ENCODE results near the gene PRAMEF9. TPM values are rescaled to one million over a fixed set of nuclear protein-coding genes. Genes with fewer than 3 reads are reported as not detected.
"Not testable (repeated sequence)": the region's sequence is repeated elsewhere in the genome, so short reads cannot be mapped to it uniquely, and the experiment has no call there.

PRAMEF9 gene
- total and polyA plus RNA-seq, 8 donors: not detected

DNA sequence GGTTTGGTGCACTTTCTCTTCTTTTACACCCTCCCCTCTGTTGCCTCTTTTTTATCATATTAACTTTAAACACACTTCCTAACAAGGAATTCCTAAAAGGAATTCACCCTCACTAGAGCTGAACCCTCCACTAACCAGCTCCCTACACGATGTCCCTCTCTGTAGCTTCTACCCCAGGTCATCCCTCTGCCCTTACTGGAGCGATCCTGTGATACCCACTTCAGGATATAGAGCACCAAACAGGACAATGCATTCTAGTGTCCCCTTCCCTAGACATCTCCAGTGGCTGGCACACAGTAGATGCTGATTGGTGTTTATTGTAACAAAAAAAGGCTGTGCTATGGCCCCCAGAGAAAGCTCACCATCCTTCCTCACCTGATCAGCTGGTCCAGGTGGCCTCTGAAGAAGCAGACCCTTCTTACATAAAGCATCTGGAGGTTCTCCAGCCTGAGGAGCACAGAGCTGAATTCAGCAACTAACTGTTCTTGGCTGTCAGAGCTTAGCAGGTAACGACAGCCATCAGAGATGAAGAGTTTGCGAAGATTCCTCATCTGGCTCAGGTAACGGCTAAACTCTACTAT, 52.9 kb downstream of the PRAMEF9 start:
- H3K36me3 ChIP-seq: no peaks in the 10 kb centered on the region
- H3K4me3 ChIP-seq: no peak overlapping the region
- no peaks in the 10 kb centered on the region for H3K9me3 ChIP-seq
- intact Hi-C loops (cut with DNase I; ENCODE audit: low total_unique reads): no loop called here
- H3K27ac ChIP-seq: no peak overlapping the region
- H3K27me3 ChIP-seq: peaks cover 0 to 6% (median 0%) of the 10 kb centered on the region in 3 donors
- no peaks in the 10 kb centered on the region for H3K4me1 ChIP-seq
- peak in 1 of 2 donors; percentile 23 for DNase-seq
- TF ChIP-seq EP300 (IDR thresholded peaks at IDR 0.05): no peak
- no peak for TF ChIP-seq POLR2A (IDR thresholded peaks at IDR 0.05)
- no peak for TF ChIP-seq POLR2AphosphoS5 (IDR thresholded peaks at IDR 0.05)
- TF ChIP-seq, protein P1, sequence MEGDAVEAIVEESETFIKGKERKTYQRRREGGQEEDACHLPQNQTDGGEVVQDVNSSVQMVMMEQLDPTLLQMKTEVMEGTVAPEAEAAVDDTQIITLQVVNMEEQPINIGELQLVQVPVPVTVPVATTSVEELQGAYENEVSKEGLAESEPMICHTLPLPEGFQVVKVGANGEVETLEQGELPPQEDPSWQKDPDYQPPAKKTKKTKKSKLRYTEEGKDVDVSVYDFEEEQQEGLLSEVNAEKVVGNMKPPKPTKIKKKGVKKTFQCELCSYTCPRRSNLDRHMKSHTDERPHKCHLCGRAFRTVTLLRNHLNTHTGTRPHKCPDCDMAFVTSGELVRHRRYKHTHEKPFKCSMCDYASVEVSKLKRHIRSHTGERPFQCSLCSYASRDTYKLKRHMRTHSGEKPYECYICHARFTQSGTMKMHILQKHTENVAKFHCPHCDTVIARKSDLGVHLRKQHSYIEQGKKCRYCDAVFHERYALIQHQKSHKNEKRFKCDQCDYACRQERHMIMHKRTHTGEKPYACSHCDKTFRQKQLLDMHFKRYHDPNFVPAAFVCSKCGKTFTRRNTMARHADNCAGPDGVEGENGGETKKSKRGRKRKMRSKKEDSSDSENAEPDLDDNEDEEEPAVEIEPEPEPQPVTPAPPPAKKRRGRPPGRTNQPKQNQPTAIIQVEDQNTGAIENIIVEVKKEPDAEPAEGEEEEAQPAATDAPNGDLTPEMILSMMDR (IDR thresholded peaks at IDR 0.05): no peak
- WGBS, 5 donors: 75 to 86% (median 82%) methylated on average over 5 of the region's 5 CpGs

DNA sequence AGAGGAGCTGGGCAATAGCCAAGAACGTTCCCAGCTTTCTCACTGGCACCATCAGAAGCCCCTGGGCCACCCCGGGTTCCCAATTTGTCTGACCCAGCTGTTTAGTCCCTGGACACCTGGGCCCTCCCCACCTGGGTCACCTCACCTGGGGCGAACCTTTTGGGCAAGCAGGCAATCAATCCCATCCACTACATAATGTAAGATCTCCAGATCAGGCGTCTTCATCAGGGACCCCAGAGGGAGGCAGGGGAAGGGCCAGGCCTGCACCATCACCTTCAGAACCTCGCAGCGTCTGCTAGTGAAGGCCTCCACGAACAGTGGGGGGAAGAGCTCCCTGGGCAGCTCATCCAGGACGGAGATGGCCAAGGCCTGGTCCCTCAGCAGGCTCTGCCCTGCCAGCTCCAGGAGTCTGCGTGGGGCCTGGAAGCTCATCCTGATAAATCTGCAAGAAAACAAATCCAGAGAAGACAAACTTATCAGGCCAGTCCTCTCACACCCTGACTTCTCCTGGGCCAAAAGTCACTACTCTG, 54.1 kb downstream of the PRAMEF9 start, which contains the start of gene PRAMEF18:
Gene PRAMEF18, minus strand, starts transcription at position 480 of the 530 bp plus-strand sequence. Its CDS starts 48 bp downstream, at position 432.
- H3K36me3 ChIP-seq; H3K9me3 ChIP-seq; DNase-seq; intact Hi-C loops (cut with DNase I; ENCODE audit: low total_unique reads); H3K27me3 ChIP-seq; H3K27ac ChIP-seq; H3K4me1 ChIP-seq; H3K4me3 ChIP-seq: not testable (repeated sequence)
- 68 to 84% (median 72%) methylated on average over 5 to 9 of the region's 9 CpGs for WGBS, 5 donors

DNA sequence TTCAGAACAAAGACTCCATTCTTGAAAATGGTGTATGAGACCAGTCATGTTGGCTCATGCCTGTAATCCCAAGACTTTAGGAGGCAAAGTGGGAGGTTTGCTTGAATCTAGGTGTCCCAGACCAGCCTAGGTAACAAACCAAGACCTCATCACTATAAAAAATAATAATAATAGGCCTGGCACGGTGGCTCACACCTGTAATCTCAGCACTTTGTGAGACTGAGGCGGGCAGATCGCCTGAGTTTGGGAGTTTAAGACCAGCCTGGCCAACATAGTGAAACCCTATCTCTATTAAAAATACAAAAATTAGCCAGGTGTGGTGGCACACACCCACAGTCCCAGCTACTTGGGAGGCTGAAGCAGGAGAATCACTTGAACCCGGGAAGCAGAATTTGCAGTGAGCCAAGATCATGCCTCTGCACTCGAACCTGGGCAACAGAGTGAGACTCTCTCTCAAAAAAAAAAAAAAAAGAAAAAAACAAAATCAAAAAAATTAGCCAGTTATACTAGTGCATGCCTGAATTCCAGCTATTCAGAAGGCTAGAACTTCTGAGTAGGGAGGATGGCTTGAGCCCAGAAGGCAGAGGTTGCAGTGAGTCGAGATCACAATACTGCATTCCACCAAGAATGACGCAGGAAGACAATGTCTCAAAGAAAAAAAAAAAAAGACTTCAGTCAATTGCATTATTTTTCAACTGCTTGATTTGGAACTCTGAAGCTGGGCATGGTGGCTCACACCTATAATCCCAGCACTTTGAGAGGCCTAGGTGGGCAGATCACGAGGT, 55.8 kb downstream of the PRAMEF9 start:
- H3K4me1 ChIP-seq; H3K4me3 ChIP-seq; H3K9me3 ChIP-seq; H3K36me3 ChIP-seq; intact Hi-C loops (cut with DNase I; ENCODE audit: low total_unique reads); H3K27me3 ChIP-seq; H3K27ac ChIP-seq: not testable (repeated sequence)
- peak in 1 of 2 donors; percentile 24 for DNase-seq
- 81 to 85% (median 84%) methylated on average over 8 of the region's 8 CpGs for WGBS, 5 donors

DNA sequence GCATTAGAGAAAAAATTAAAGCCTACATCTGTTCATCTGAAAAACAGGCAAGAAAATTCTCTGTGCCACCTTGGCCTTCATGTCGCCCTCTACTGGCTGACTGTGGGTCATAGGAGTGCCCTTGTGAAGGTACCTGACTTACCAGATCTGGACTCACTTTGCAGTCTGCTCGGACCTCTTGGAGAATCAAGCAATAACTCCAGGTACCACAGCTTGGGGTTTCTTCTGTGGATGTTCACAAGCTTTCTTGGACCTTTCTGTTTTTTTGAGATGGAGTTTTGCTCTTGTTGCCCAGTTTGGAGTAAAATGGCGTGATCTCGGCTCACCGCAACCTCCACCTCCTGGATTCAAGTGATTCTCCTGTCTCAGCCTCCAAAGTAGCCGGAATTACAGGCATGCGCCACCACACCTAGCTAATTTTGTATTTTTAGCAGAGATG, 56.7 kb downstream of the PRAMEF9 start:
- Histone ChIP-seq H3K27me3 (peaks cover 0 to 6% (median 0%) of the 10 kb centered on the region in 3 donors), H3K9me3 (no peaks in the 10 kb centered on the region), H3K27ac (no peak overlapping the region), H3K36me3 (no peaks in the 10 kb centered on the region), H3K4me1 (no peaks in the 10 kb centered on the region), H3K4me3 (no peak overlapping the region)
- DNase-seq: peak; percentile 33 to 41
- intact Hi-C loops (cut with DNase I; ENCODE audit: low total_unique reads): no loop called here
- no peak for TF ChIP-seq POLR2AphosphoS5 (IDR thresholded peaks at IDR 0.05)
- no peak for TF ChIP-seq POLR2A (IDR thresholded peaks at IDR 0.05)
- no peak for TF ChIP-seq EP300 (IDR thresholded peaks at IDR 0.05)
- TF ChIP-seq, protein P1 (IDR thresholded peaks at IDR 0.05): peak in 1 of 7 experiments; percentile 25
- 72 to 80% (median 73%) methylated on average over 7 of the region's 7 CpGs for WGBS, 5 donors

Other genes starting within 250 kb of the PRAMEF9 start
- not detected for gene PRAMEF6, start 224.3 kb upstream of the PRAMEF9 start, total RNA-seq
- gene PRAMEF6, start 224.3 kb upstream of the PRAMEF9 start, polyA plus RNA-seq: not detected
- gene PRAMEF27, start 115.3 kb upstream of the PRAMEF9 start, total RNA-seq: not detected
- gene PRAMEF27, start 115.3 kb upstream of the PRAMEF9 start, polyA plus RNA-seq: not detected
- not detected for gene HNRNPCL3, start 111.1 kb upstream of the PRAMEF9 start, total RNA-seq
- not detected for gene HNRNPCL3, start 111.1 kb upstream of the PRAMEF9 start, polyA plus RNA-seq
- gene PRAMEF25, start 101.1 kb upstream of the PRAMEF9 start, total RNA-seq: not detected
- gene PRAMEF25, start 101.1 kb upstream of the PRAMEF9 start, polyA plus RNA-seq: not detected
- gene HNRNPCL2, start 55.0 kb upstream of the PRAMEF9 start, total RNA-seq: not detected
- gene HNRNPCL2, start 55.0 kb upstream of the PRAMEF9 start, polyA plus RNA-seq: not detected
- not detected for gene PRAMEF26, start 15.8 kb upstream of the PRAMEF9 start, total RNA-seq
- not detected for gene PRAMEF26, start 15.8 kb upstream of the PRAMEF9 start, polyA plus RNA-seq
- gene HNRNPCL4, start 6.2 kb upstream of the PRAMEF9 start, total RNA-seq: not detected
- gene HNRNPCL4, start 6.2 kb upstream of the PRAMEF9 start, polyA plus RNA-seq: not detected
- not detected for gene PRAMEF13, start 29.6 kb downstream of the PRAMEF9 start, total RNA-seq
- gene PRAMEF13, start 29.6 kb downstream of the PRAMEF9 start, polyA plus RNA-seq: not detected
- gene PRAMEF18, start 54.3 kb downstream of the PRAMEF9 start, total RNA-seq: not detected
- gene PRAMEF18, start 54.3 kb downstream of the PRAMEF9 start, polyA plus RNA-seq: not detected
- gene PRAMEF5, start 82.3 kb downstream of the PRAMEF9 start, total RNA-seq: not detected
- not detected for gene PRAMEF5, start 82.3 kb downstream of the PRAMEF9 start, polyA plus RNA-seq
- not detected for gene PRAMEF8, start 113.3 kb downstream of the PRAMEF9 start, total RNA-seq
- not detected for gene PRAMEF8, start 113.3 kb downstream of the PRAMEF9 start, polyA plus RNA-seq
- gene PRAMEF33, start 131.7 kb downstream of the PRAMEF9 start, total RNA-seq: not detected
- gene PRAMEF33, start 131.7 kb downstream of the PRAMEF9 start, polyA plus RNA-seq: not detected
- not detected for gene PRAMEF15, start 143.7 kb downstream of the PRAMEF9 start, total RNA-seq
- gene PRAMEF15, start 143.7 kb downstream of the PRAMEF9 start, polyA plus RNA-seq: not detected
- gene PRAMEF14, start 175.3 kb downstream of the PRAMEF9 start, total RNA-seq: not detected
- gene PRAMEF14, start 175.3 kb downstream of the PRAMEF9 start, polyA plus RNA-seq: not detected
- gene PRAMEF19, start 200.1 kb downstream of the PRAMEF9 start, total RNA-seq: not detected
- gene PRAMEF19, start 200.1 kb downstream of the PRAMEF9 start, polyA plus RNA-seq: not detected
- gene PRAMEF17, start 217.8 kb downstream of the PRAMEF9 start, total RNA-seq: not detected
- not detected for gene PRAMEF17, start 217.8 kb downstream of the PRAMEF9 start, polyA plus RNA-seq
- not detected for gene PRAMEF20, start 238.6 kb downstream of the PRAMEF9 start, total RNA-seq
- not detected for gene PRAMEF20, start 238.6 kb downstream of the PRAMEF9 start, polyA plus RNA-seq